Activated T-cell treated with anti-CD3 and anti-CD28 coated beads, Interleukin-2, amount 50 U/mL, for 4 hours (primary cell): ENCODE data around the gene PEMT. TPM values are rescaled to one million over a fixed set of nuclear protein-coding genes. Genes with fewer than 3 reads are reported as not detected.
A peak's percentile ranks its signal among the peaks of the same experiment; 100 is the strongest.
"Not testable (repeated sequence)": the region's sequence is repeated elsewhere in the genome, so short reads cannot be mapped to it uniquely, and the experiment has no call there.

Experiments
- ATAC-seq, 2 donors: fragments of 200-7000 bp; cut with Tn5 transposase; one replicate each; pipeline ENCODE4 v1.10.0; 2021
- DNase-seq: peaks from one replicate; pipeline ENCODE4 v3.0.0-alpha.2; 2020
- H3K27me3 Mint-ChIP-seq: one replicate; pipeline ENCODE4 v1.8.0; 2021; ENCODE audit warnings: low read depth, mixed read lengths
- H3K36me3 Mint-ChIP-seq: one replicate; pipeline ENCODE4 v1.8.0; 2022; ENCODE audit warnings: mixed read lengths; ENCODE audit not compliant: insufficient read depth
- H3K4me1 Mint-ChIP-seq: one replicate; pipeline ENCODE4 v1.8.0; 2021; ENCODE audit warnings: low read depth, mixed read lengths
- H3K4me3 Mint-ChIP-seq: one replicate; pipeline ENCODE4 v1.8.0; 2021; ENCODE audit warnings: mild to moderate bottlenecking, moderate library complexity, mixed read lengths
- H3K9me3 Mint-ChIP-seq: one replicate; pipeline ENCODE4 v1.8.0; 2021; ENCODE audit warnings: mixed read lengths
- total RNA-seq, 3 donors: library from RNA; stranded (reverse); gene quantifications; one replicate each; pipeline ENCODE4 v1.2.1, GENCODE V29; 2021

Gene PEMT, protein sequence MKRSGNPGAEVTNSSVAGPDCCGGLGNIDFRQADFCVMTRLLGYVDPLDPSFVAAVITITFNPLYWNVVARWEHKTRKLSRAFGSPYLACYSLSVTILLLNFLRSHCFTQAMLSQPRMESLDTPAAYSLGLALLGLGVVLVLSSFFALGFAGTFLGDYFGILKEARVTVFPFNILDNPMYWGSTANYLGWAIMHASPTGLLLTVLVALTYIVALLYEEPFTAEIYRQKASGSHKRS
- 10 to 100 TPM; 52.5 to 53.8 (median 53.0) TPM for total RNA-seq

DNA sequence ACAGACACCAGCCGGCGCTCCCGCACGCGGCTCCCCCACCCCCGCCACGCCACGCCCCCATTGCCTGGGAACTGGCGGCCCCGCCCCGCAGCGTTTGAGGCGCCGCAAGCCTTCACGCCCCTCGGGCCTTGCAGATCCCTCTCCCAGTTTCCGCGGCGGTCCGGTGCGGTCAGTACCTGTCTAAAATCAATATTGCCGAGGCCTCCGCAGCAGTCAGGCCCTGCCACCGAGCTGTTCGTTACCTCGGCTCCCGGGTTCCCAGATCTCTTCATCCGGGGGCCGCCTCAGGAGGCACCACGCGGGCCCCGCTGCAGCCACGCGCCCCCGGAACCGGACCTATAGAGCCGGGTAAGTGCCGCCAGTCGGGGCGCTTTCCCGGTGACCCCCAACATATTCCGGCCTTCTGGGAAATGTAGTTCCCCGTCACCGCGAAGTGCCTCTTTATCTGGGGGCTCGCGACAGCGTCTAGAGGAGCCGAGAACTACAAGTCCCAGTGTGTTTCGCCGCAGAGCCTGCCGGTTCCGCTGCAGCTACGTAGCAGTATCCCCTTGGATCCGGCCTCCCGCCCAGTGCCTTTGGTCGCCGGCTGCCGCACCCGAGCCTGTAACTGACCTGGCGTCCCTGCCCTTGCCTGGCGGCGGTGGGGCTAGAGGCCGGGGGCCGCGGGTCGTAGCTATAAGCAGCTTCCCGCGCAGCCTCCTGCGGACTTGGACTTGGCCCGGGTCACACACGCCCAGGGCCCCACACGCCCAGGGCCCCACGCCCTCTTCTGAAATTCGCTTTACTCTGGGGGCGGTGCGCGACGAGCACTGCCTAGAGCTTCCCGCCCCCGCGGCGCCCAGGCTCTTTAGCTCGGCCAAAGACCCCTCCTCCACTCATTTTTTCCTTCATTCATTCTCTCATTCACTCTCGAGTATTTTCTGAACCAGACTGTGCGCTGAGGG lies at the start of gene PEMT:
Gene PEMT, minus strand, starts transcription at position 354 of the 944 bp plus-strand sequence. Its CDS starts 82 bp downstream, at position 272.
- no peaks in the 10 kb centered on the region for H3K9me3 Mint-ChIP-seq
- DNase-seq (peak; percentile 91), ATAC-seq (peak; percentile 95)
- H3K27me3 Mint-ChIP-seq = no peaks in the 10 kb centered on the region
- peaks cover 19% of the 10 kb centered on the region for H3K4me1 Mint-ChIP-seq
- peak within 1 kb of the TSS; percentile 93 for H3K4me3 Mint-ChIP-seq
- H3K36me3 Mint-ChIP-seq = no peaks in the 10 kb centered on the region

DNA sequence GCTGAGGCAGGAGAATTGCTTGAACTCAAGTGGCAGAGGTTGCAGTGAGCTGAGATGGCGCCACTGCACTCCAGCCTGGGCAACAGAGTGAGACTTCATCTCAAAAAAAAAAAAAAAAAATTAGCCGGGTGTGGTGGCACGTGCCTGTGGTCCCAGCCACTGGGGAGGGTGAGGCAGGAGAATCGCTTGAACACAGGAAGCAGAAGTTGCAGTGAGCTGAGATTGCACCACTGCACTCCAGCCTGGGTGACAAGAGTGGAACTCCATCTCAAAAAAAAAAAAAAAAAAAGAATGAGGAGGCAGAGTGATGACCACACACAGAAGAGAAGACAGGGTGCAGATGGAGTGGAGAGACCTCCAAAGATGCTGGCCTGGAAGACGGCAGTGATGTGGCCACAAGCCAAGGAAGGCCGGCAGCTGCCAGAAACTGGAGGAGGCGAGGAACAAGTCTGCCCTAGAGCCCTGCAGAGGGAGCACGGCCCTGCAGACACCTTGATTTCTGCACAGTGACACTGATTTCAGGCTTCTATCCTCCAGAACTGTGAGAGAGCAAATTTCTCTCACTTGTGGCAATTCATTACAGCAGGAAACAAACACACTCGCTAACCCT lies 48.3 kb upstream of the PEMT start:
- not testable (repeated sequence) for H3K27me3 Mint-ChIP-seq, H3K9me3 Mint-ChIP-seq, DNase-seq, H3K4me1 Mint-ChIP-seq, ATAC-seq, H3K36me3 Mint-ChIP-seq, H3K4me3 Mint-ChIP-seq

DNA sequence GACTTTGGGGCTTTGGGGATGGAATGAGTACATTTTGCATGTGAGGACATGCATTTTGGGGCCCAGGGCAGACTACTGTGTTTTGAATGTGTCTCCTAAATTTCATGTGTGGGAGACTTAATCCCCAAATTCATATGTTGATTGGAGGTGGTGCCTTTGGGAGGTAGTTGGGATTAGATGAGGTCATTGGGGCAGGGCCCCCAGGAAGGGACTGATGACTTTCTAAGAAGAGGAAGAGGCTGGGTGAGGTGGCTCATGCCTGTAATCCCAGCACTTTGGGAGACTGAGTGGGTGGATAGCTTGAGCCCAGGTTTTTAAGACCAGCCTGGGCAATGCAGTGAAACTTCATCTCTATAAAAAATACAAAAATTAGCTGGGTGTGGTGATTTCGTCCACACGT lies 47.0 kb upstream of the PEMT start:
- no peak for ATAC-seq
- no peaks in the 10 kb centered on the region for H3K36me3 Mint-ChIP-seq
- H3K4me1 Mint-ChIP-seq = no peaks in the 10 kb centered on the region
- H3K27me3 Mint-ChIP-seq = peaks cover 2% of the 10 kb centered on the region
- no peak overlapping the region for H3K4me3 Mint-ChIP-seq
- no peak for DNase-seq
- H3K9me3 Mint-ChIP-seq = no peaks in the 10 kb centered on the region

DNA sequence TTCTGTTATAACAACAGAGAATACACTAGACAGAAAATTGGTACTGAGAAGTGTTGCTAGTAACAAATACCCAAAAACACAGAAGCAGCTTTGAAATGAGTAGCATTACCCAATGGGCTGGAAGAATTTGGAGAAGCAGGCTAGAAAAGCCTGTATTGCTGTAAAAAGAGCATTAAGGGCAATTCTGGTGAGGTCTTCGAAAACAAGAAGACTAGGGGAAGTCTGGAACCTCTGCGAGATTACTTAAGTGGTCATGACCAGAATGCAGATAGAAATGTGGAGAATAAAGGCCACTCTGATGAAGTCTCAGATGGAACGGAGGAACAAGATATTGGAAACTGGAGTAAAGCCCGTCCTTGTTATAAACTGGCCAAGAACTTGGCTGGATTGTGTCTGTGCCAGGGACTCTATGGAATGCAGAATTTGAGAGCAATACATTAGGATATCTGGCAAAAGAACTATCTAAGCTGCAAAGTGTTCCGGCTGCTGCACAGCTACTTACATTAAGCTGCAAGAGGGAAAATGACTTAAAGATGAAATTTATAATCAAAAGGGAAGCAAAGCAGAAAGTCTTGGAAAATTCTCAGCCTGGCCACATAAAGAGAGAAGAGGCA lies 44.9 kb upstream of the PEMT start:
- no peak for DNase-seq
- H3K9me3 Mint-ChIP-seq = no peaks in the 10 kb centered on the region
- no peaks in the 10 kb centered on the region for H3K36me3 Mint-ChIP-seq
- ATAC-seq = no peak
- H3K4me1 Mint-ChIP-seq = no peaks in the 10 kb centered on the region
- H3K4me3 Mint-ChIP-seq = no peak overlapping the region
- peaks cover 2% of the 10 kb centered on the region for H3K27me3 Mint-ChIP-seq

DNA sequence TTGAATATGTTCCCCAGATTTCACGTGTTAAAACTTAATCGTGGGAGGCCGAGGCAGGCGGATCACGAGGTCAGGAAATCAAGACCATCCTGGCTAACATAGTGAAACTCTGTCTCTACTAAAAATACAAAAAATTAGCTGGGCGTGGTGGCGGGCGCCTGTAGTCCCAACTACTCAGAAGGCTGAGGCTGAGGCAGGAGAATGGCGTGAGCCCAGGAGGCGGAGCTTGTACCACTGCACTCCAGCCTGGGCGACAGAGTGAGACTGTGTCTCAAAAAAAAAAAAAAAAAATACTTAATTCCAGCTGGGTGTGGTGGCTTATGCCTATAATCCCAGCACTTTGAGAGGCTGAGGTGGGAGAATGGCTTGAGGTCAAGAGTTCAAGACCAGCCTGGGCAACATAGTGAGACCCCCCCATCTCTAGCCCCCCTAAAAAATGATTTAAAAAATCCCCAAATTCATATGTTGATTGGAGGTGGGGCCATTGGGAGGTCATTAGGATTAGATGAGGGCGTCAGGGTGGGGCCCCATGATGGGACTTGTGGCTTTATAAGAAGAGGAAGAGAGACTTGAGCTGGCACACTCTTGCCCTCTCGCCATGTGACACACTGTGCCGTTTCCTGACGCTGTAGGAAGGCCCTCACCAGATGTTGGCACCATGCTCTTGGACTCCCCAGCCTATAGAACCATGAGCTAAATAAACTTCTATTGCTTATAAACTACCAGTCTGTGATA lies 44.2 kb upstream of the PEMT start:
- not testable (repeated sequence) for DNase-seq, H3K4me3 Mint-ChIP-seq, H3K27me3 Mint-ChIP-seq, H3K4me1 Mint-ChIP-seq, ATAC-seq, H3K36me3 Mint-ChIP-seq, H3K9me3 Mint-ChIP-seq

DNA sequence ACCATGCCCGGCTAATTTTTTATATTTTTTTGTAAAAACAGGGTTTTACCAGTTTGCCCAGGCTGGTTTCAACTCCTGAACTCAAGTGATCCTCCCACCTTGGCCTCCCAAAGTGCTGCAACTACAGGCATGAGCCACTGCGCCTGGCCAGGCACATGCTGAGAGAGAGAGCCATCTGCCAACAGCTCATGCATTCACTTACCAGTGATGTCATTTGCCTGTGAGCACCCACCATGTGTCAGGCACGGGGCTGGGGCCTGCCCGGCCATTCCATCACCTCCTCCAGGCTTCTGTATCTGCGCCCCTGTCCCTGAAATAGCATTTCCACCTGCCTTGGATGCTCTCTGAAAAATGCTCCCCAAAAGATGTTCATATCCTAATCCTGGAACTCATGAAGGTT lies 43.6 kb upstream of the PEMT start:
- Mint-ChIP-seq H3K36me3 (no peaks in the 10 kb centered on the region), H3K4me1 (no peaks in the 10 kb centered on the region), H3K27me3 (peaks cover 2% of the 10 kb centered on the region), H3K9me3 (no peaks in the 10 kb centered on the region), H3K4me3 (no peak overlapping the region)
- no peak for DNase-seq
- ATAC-seq = no peak

DNA sequence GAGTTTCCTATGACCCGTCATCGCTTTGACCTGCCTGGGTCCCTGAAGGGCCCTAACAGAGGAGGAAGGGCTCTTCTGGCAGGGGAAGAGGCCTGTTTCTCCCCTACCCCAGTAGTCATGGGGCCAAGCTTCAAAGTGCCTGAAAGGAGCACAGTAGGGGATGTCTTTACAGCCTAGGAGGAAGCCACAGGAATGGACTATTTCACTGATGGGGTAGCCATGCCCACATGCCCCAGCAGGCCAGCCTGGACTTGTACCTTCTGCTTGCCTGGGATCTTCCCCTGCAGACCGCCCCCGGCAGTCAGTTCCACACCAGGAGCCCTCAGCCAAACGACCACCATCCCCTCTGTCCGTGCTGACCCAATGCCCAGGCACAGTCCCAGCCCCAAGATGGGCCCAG lies 41.8 kb upstream of the PEMT start:
- DNase-seq (no peak), ATAC-seq (no peak)
- Mint-ChIP-seq H3K4me3 (no peak overlapping the region), H3K36me3 (no peaks in the 10 kb centered on the region), H3K9me3 (no peaks in the 10 kb centered on the region), H3K27me3 (peaks cover 2% of the 10 kb centered on the region), H3K4me1 (peaks cover 9% of the 10 kb centered on the region)

DNA sequence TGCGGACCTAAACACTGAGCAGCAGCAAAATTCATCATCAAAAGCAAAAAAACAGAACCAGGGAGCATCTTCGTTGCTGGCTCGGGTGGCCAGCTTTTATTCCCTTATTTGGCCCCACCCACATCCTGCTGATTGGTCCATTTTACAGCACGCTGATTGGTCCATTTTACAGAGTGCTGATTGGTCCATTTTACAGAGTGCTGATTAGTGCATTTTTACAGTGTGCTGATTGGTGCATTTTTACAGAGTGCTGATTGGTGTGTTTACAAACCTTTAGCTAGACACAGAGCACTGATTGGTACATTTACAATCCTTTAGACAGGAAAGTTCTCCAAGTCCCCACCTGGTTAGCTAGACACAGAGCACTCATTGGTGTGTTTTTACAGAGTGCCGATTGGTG lies 41.2 kb upstream of the PEMT start:
- not testable (repeated sequence) for H3K4me1 Mint-ChIP-seq, ATAC-seq, DNase-seq, H3K27me3 Mint-ChIP-seq, H3K4me3 Mint-ChIP-seq, H3K9me3 Mint-ChIP-seq, H3K36me3 Mint-ChIP-seq

DNA sequence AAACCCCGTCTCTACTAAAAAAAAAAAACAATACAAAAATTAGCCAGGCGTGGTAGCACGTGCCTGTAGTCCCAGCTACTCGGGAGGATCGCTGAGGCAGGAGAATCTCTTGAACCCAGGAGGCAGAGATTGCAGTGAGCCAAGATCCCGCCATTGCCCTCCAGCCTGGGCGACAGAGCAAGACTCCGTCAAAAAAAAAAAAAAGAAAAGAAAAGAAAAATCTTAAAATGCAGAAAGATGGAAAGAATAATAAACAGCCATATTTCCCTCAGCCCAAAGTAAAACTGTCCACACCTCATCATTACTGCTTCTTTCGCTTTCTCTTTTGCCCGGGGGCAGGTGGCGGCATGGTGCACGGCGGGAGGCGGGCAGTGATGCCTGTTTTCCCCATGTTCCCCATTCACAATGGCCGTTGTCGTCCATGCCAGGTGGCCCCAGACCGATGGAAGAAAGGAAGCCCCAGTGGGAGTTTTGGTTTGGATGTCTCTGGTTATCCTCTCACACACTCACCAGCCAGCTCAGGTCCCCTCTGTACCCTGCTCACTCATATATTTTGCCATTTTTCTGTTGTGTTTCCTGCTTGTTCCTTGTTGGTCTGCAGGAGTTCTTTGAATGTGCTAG lies 37.0 kb upstream of the PEMT start:
- Mint-ChIP-seq H3K9me3 (no peaks in the 10 kb centered on the region), H3K4me1 (peaks cover 9% of the 10 kb centered on the region), H3K36me3 (no peaks in the 10 kb centered on the region), H3K4me3 (peak overlapping the region; percentile 86), H3K27me3 (no peaks in the 10 kb centered on the region)
- DNase-seq (peak; percentile 30), ATAC-seq (peak; percentile 75 to 78)

DNA sequence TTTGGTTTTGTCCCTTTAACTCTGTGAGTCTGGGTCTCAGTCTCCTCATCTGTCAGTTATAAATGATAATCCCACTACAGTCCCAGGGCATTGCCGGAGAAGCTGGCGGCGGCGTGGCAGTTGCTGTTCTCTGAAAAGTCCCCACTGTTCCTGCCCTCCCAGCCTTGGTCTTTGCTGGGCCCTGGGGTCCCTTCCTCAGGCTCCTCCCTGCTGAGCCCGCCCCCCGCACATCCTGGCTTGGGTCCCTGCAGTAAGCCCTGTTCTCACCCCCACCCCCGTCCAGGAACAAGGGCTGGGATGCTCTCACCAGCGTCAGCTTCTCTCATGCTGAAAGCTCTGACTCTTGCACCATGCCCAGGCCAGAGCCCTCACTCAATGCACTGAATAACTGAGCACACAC lies 35.3 kb upstream of the PEMT start:
- Mint-ChIP-seq H3K9me3 (no peaks in the 10 kb centered on the region), H3K27me3 (no peaks in the 10 kb centered on the region), H3K4me1 (peaks cover 9% of the 10 kb centered on the region), H3K36me3 (no peaks in the 10 kb centered on the region), H3K4me3 (no peak overlapping the region)
- DNase-seq = no peak
- no peak for ATAC-seq

DNA sequence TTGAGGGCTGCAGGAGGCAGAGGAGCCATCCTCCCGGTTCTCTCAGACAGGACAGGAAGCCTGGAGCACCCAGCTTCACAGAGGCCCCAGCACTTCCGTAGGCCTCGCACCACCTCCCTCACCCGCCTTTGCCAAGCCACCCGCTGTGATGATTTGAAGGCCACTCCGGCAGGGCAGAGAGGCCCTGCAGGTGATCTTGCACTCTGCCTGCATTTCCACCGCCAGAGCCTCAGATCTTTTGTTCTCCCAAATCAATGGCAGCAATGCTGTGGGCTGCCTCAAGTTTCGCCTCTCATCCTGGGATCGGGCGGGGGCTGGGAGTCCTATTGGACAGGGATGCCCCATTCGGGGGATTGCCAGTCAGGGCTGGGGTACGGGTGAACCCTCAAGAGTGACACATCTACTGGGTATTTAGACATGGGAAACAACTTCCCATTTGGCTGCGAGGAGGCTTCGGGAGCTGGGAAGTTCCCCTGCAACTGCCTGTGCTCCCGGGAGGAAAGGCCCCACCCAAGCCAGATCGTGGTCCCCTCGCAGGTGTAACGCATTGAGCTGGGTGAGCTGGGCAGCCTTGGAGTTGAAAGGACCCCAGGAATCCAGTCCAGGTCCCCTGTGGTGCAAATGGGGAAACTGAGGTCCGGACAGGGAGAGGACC lies 34.8 kb upstream of the PEMT start:
- no peak overlapping the region for H3K4me3 Mint-ChIP-seq
- H3K27me3 Mint-ChIP-seq = no peaks in the 10 kb centered on the region
- H3K4me1 Mint-ChIP-seq = peaks cover 9% of the 10 kb centered on the region
- DNase-seq = no peak
- no peaks in the 10 kb centered on the region for H3K36me3 Mint-ChIP-seq
- H3K9me3 Mint-ChIP-seq = no peaks in the 10 kb centered on the region
- ATAC-seq = no peak

DNA sequence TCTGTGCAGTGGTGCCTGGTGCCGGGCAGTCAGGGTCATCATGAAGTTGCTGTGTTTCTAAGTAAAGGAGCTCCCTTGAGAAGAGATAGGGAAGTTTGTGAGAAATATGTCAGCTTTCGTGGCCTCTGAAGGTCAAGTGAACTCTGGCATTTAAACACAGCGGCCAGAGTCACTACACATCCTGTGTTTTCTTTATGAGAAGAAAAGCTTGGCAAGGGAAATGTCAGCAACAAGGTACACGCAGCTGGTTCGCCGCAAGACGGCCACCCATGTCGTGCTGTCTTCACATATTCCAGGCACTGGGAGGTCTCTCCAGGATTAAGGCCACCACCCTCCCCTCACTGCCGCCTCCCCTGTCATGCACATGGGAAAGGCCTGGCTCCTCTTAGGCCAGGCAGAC lies 33.2 kb upstream of the PEMT start:
- ATAC-seq (no peak), DNase-seq (no peak)
- H3K4me1 Mint-ChIP-seq = peaks cover 9% of the 10 kb centered on the region
- H3K4me3 Mint-ChIP-seq = no peak overlapping the region
- H3K9me3 Mint-ChIP-seq = no peaks in the 10 kb centered on the region
- H3K36me3 Mint-ChIP-seq = no peaks in the 10 kb centered on the region
- peaks cover 1% of the 10 kb centered on the region for H3K27me3 Mint-ChIP-seq

DNA sequence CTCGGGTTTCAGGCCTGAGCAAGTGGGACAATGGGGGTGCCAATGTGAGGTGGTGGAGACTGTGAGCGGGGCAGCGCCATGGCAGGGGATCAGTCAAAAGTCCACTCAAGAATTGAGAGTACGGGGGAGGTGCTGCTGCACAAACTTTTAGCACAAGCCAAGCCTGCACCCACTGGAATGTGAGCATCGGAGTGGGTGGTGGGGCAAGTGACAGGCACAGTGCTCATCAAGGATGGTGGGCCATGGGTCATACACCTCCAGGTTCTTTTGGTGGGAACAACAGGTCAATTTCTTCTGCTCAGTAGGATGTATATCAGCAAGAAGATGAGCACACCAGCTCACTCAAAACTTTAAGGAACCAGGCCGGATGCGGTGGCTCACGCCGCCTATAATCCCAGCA lies 32.4 kb upstream of the PEMT start:
- Mint-ChIP-seq H3K4me1 (peaks cover 5% of the 10 kb centered on the region), H3K9me3 (no peaks in the 10 kb centered on the region), H3K4me3 (no peak overlapping the region), H3K36me3 (no peaks in the 10 kb centered on the region), H3K27me3 (peaks cover 1% of the 10 kb centered on the region)
- ATAC-seq = no peak
- DNase-seq = no peak
